HS-5 (cell line): Measurements from ENCODE around the gene RNPEPL1.

Experiments used
- DNase-seq: peaks from one replicate; pipeline ENCODE4 v3.0.0-alpha.2; 2012; ENCODE audit warnings: low read depth

The RNPEPL1 gene

DNA sequence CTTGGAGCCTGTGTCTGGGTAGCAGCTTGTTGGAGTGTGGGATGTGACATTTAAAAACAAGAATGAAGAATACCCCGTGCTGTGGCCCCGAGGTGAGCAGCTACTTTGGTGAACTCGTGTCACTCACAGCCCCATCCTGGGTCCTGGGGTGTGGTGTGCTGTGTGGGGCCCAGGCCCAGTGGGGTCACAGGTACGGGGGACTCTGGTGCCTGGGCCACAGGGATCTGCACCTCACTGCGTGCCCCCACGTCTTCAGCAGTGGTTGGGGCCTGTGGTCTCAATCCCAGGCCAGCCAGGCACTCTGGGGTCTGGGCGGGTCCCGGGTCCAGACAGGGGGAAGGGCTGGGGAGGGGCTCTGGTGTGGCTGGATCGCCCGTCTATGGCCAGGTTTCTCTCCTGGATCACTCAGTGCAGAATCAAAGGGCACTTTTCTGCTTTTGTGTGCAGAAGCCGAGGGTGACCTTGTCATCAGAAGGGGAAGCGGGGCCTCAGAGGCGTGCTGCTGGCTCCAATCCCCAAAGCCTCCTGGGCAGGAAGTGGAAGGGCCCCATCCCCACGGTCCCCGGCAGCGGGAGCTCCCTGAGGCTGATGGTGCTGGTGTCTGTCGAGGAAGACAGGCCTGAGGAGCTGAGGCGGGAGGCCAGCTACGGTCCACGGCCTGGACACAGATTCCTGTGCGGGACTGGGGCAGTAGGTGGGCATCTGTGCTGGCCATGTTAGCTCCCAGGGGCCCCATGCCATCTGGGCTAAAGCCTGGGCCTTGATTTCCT, 58.4 kb downstream of the RNPEPL1 start:
- DNase-seq, result no peak

- no peak for DNase-seq
Observed at GRCh38 chr2:240627736-240628506, 59.6 kb downstream of the RNPEPL1 start.

DNA sequence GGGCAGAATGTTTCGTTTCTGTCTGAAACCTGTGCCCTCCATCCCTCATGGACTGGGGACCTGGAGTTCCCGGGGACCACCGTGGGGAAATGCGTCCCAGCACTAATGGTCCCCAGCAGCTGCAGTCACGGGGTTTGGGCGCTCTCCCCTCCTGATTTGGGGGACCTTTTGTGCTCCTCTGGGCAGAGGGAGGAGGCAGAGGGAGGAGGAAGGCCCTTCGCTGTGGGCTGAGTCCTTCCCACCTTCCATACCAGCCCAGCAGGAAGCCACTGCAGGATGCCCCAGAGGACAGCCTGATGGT, 60.2 kb downstream of the RNPEPL1 start:
- DNase-seq, result no peak

DNA sequence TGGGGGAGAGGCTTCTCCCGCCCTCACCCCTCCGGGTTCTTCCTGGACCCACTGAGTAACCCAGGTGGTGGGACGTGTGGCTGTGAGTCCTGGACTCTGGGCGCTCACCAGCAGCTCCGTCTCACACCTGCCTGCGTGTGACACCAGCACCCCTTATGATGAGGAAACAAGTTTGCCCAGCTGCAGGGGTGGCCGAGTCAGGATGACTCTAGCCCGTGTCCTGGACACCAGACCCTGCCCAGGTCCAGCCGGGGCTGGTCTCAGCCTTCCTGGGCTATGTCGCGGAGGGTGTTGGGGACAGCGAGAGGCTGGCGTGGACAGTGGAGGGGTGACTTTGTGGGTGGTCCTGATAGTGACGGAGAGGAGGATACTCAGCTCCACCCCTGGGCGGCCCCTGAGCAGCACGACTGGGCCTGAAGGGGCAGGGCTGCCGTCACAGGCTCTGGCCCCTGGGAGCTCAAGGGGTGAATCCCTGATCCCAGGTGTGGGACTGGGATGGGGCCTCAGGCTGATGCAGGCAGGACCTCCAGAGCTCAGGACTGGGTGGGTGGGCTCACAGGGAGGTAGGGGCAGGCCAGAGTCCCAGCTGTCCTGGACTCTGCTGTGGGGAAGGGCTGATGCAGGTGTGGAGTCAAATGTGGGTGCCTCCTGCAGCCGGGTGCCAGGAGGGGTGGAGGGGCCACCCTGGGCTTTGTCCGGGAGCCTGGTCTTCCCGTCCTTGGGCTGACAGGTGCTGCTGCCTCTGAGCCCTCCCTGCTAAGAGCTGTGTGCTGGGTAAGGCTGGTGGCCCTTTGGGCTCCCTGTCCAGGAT, 60.7 kb downstream of the RNPEPL1 start:
- no peak for DNase-seq

DNA sequence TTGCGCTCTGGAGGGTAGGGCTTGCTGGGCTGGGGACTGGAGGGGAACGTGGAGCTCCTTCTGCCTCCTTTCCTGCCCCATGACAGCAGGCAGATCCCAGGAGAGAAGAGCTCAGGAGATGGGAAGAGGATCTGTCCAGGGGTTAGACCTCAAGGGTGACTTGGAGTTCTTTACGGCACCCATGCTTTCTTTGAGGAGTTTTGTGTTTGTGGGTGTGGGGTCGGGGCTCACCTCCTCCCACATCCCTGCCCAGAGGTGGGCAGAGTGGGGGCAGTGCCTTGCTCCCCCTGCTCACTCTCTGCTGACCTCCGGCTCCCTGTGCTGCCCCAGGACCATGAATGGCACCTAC, 61.3 kb downstream of the RNPEPL1 start:
- DNase-seq, result no peak

GRCh38 chr2:240629968-240630770, 61.9 kb downstream of the RNPEPL1 start:
- no peak for DNase-seq
